Tibial artery (tissue), 4 donors: ENCODE results near the gene GJA4.
"Not testable (repeated sequence)": the region's sequence is repeated elsewhere in the genome, so short reads cannot be mapped to it uniquely, and the experiment has no call there.

Experiments used
- DNase-seq, 2 donors: peaks; one replicate each; pipeline ENCODE4 v3.0.0-alpha.2; 2019
- H3K27ac ChIP-seq, 2 donors: fragments of 200-600 bp; sonication (generic) in 1 of 2; 1 replicate in 1 of 2; 2 replicates in 1 of 2; pipeline ENCODE4 v1.5.1; 2018 to 2019; ENCODE audit warnings: mild to moderate bottlenecking in 1 of 2
- H3K27me3 ChIP-seq, 2 donors: fragments of 200-600 bp; sonication (generic) in 1 of 2; one replicate each; pipeline versions ENCODE4 v1.5.1 to v1.6.0; 2016 to 2019
- H3K36me3 ChIP-seq, 3 donors: fragments of 200-600 bp; sonication (generic) in 2 of 3; one replicate each; pipeline ENCODE4 v1.5.1; 2016 to 2019; ENCODE audit warnings: mild to moderate bottlenecking in 2 of 3
- H3K4me1 ChIP-seq, 4 donors: fragments of 200-600 bp; sonication (generic) in 2 of 4; 1 replicate in 3 of 4; 2 replicates in 1 of 4; pipeline ENCODE4 v1.5.1; 2016 to 2019
- H3K4me3 ChIP-seq, 2 donors: fragments of 200-600 bp; sonication (generic) in 1 of 2; 1 replicate in 1 of 2; 2 replicates in 1 of 2; pipeline ENCODE4 v1.5.1; 2018 to 2019; ENCODE audit warnings: mild to moderate bottlenecking in 2 of 2
- H3K9me3 ChIP-seq, 3 donors: fragments of 200-600 bp; sonication (generic) in 1 of 3; one replicate each; pipeline ENCODE4 v1.5.1; 2016 to 2019
- intact Hi-C: fragments of 100-400 bp; cut with DNase I; formaldehyde crosslinking; loops from one replicate; pipeline ENCODE4 v1.15.0; 2023; ENCODE audit warnings: low total_unique reads
- TF ChIP-seq, protein P1 (sequence below), 2 experiments: fragments of 200-600 bp in 1 of 2; fragments of 450-650 bp in 1 of 2; IDR thresholded peaks; one replicate each; pipeline ENCODE4 v1.5.1; 2017 to 2019; ENCODE audit warnings: antibody characterized with exemption in 2 of 2, mild to moderate bottlenecking in 1 of 2, moderate library complexity in 1 of 2

The GJA4 gene

GRCh38 chr1:34770891-34771504, 21.8 kb upstream of the GJA4 start:
- H3K36me3 ChIP-seq = no peaks in the 10 kb centered on the region
- no peak overlapping the region for H3K27ac ChIP-seq
- H3K27me3 ChIP-seq = peaks cover 0 to 3% of the 10 kb centered on the region in 2 donors
- H3K9me3 ChIP-seq = no peaks in the 10 kb centered on the region
- DNase-seq = no peak
- no peak overlapping the region for H3K4me3 ChIP-seq
- TF ChIP-seq, protein P1, sequence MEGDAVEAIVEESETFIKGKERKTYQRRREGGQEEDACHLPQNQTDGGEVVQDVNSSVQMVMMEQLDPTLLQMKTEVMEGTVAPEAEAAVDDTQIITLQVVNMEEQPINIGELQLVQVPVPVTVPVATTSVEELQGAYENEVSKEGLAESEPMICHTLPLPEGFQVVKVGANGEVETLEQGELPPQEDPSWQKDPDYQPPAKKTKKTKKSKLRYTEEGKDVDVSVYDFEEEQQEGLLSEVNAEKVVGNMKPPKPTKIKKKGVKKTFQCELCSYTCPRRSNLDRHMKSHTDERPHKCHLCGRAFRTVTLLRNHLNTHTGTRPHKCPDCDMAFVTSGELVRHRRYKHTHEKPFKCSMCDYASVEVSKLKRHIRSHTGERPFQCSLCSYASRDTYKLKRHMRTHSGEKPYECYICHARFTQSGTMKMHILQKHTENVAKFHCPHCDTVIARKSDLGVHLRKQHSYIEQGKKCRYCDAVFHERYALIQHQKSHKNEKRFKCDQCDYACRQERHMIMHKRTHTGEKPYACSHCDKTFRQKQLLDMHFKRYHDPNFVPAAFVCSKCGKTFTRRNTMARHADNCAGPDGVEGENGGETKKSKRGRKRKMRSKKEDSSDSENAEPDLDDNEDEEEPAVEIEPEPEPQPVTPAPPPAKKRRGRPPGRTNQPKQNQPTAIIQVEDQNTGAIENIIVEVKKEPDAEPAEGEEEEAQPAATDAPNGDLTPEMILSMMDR (IDR thresholded peaks at IDR 0.05) = no peak
- H3K4me1 ChIP-seq = no peaks in the 10 kb centered on the region
- intact Hi-C loops = loop anchor here (5.0 kb wide), 1 partner anchor 1746 kb away; no protein-coding TSS in a partner anchor

DNA sequence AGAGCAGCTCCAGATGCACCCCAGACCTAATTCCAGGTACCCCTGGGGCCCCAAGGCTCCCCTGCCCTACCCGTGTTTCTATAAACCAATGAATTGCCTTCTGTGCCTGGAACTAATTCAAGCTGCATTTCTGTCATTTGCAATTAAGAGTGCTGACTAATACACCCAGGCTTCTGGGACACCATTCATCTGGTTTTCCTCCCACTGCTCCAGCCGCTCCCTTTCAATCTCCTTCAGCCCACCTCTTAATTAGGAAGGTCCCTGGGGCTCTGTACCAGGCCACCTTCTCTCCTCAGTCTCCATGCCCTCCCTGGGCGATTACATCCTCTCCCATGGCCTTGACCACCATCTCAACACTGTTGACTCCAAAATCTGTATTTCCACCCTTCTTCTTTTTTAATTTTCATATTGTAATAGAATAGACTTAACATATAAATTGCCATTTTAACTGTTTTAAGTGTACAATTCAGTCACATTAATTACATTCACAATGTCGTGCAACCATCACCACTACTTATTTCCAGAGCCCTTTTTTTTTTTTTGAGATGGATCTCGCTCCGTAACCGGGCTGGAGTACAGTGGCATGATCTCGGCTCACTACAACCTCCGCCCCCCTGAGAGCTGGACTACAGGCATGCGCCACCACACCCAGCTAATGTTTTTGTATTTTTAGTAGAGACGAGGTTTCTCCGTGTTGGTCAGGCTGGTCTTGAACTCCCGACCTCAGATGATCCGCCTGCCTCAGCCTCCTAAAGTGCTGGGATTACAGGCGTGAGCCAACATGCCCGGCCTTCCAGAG, 21.0 kb upstream of the GJA4 start:
- H3K9me3 ChIP-seq = no peaks in the 10 kb centered on the region
- no peak for DNase-seq
- TF ChIP-seq, protein P1 (IDR thresholded peaks at IDR 0.05) = no peak
- intact Hi-C loops = loop anchor here (5.0 kb wide), 1 partner anchor 1746 kb away; no protein-coding TSS in a partner anchor
- no peaks in the 10 kb centered on the region for H3K36me3 ChIP-seq
- peaks cover 0 to 5% of the 10 kb centered on the region in 2 donors for H3K27me3 ChIP-seq
- H3K4me1 ChIP-seq = no peaks in the 10 kb centered on the region
- H3K4me3 ChIP-seq = no peak overlapping the region
- H3K27ac ChIP-seq = no peak overlapping the region

- intact Hi-C loops = loop anchor here (5.0 kb wide), 1 partner anchor 1744 kb away; no protein-coding TSS in a partner anchor
- not testable (repeated sequence) for H3K4me3 ChIP-seq, H3K9me3 ChIP-seq, DNase-seq, H3K27ac ChIP-seq, H3K36me3 ChIP-seq, H3K4me1 ChIP-seq
- peaks cover 0 to 15% of the 10 kb centered on the region in 2 donors for H3K27me3 ChIP-seq
These were observed 19.7 kb upstream of the GJA4 start for GRCh38 chr1:34773114-34773513.

- no peak overlapping the region for H3K4me3 ChIP-seq
- H3K27ac ChIP-seq = no peak overlapping the region
- DNase-seq = no peak
- TF ChIP-seq, protein P1 (IDR thresholded peaks at IDR 0.05) = no peak
- H3K27me3 ChIP-seq = peaks cover 0 to 17% of the 10 kb centered on the region in 2 donors
- H3K9me3 ChIP-seq = no peaks in the 10 kb centered on the region
- intact Hi-C loops = loop anchor here (5.0 kb wide), 1 partner anchor 1742 kb away; no protein-coding TSS in a partner anchor
- H3K36me3 ChIP-seq = no peaks in the 10 kb centered on the region
- H3K4me1 ChIP-seq = no peaks in the 10 kb centered on the region
These were observed 17.8 kb upstream of the GJA4 start for GRCh38 chr1:34774957-34775356.

- no peak overlapping the region for H3K27ac ChIP-seq
- no peaks in the 10 kb centered on the region for H3K9me3 ChIP-seq
- peaks cover 7 to 36% of the 10 kb centered on the region in 2 donors for H3K27me3 ChIP-seq
- peaks cover 0 to 18% (median 13%) of the 10 kb centered on the region in 4 donors for H3K4me1 ChIP-seq
- no peaks in the 10 kb centered on the region for H3K36me3 ChIP-seq
- H3K4me3 ChIP-seq = no peak overlapping the region
- DNase-seq = no peak
- intact Hi-C loops = no loop called here
- TF ChIP-seq, protein P1 (IDR thresholded peaks at IDR 0.05) = no peak
These were observed 15.9 kb upstream of the GJA4 start for GRCh38 chr1:34776911-34777310.
